ENCODE data around the gene PRPF38B. TPM values are rescaled to one million over a fixed set of nuclear protein-coding genes. Genes with fewer than 3 reads are reported as not detected.

The PRPF38B gene
- total and polyA plus RNA-seq, 4 donors: 9.5 to 20.9 (median 14.3) TPM

GRCh38 chr1:108668777-108669176 is 23.3 kb upstream of the PRPF38B start:
- Histone ChIP-seq H3K9me3 (ENCODE audit: control insufficient read depth in 4 of 4, low read length in 3 of 4) (no peaks in the 10 kb centered on the region), H3K27me3 (ENCODE audit: control insufficient read depth in 4 of 4, insufficient read depth in 4 of 4, low read length in 3 of 4) (no peaks in the 10 kb centered on the region), H3K4me3 (ENCODE audit: low read depth in 1 of 3, low read length in 3 of 3) (no peak overlapping the region), H3K4me1 (ENCODE audit: control insufficient read depth in 4 of 4, insufficient read depth in 4 of 4, low read length in 3 of 4) (no peaks in the 10 kb centered on the region), H3K27ac (ENCODE audit: low read depth in 1 of 2, low read length in 2 of 2) (no peak overlapping the region), H3K9ac (ENCODE audit: low read depth in 1 of 2, low read length in 2 of 2) (no peak overlapping the region), H3K36me3 (ENCODE audit: control insufficient read depth in 4 of 4, insufficient read depth in 3 of 4, low read depth in 1 of 4, low read length in 3 of 4) (no peaks in the 10 kb centered on the region)
- no peak for TF ChIP-seq GABPA (IDR thresholded peaks at IDR 0.05 in 1 of 2, conservative IDR thresholded peaks at IDR 0.05 in 1 of 2)
- no peak for TF ChIP-seq YY1 (IDR thresholded peaks at IDR 0.05)
- no peak for DNase-seq (ENCODE audit: low spot score)

GRCh38 chr1:108669679-108670078 is 22.4 kb upstream of the PRPF38B start:
- WGBS: 73% methylated on average over 7 of the region's 7 CpGs
- TF ChIP-seq ZBTB33 (IDR thresholded peaks at IDR 0.05): no peak
- TF ChIP-seq YY1 (IDR thresholded peaks at IDR 0.05): no peak
- TF ChIP-seq MAX (IDR thresholded peaks at IDR 0.05): no peak
- no peak for TF ChIP-seq RAD21 (IDR thresholded peaks at IDR 0.05)
- no peak for TF ChIP-seq JUND (IDR thresholded peaks at IDR 0.05)
- TF ChIP-seq RXRA (IDR thresholded peaks at IDR 0.05): no peak
- Histone ChIP-seq H3K27me3 (ENCODE audit: control insufficient read depth in 4 of 4, insufficient read depth in 4 of 4, low read length in 3 of 4) (no peaks in the 10 kb centered on the region), H3K9ac (ENCODE audit: low read depth in 1 of 2, low read length in 2 of 2) (no peak overlapping the region), H3K36me3 (ENCODE audit: control insufficient read depth in 4 of 4, insufficient read depth in 3 of 4, low read depth in 1 of 4, low read length in 3 of 4) (no peaks in the 10 kb centered on the region), H3K27ac (ENCODE audit: low read depth in 1 of 2, low read length in 2 of 2) (no peak overlapping the region), H3K9me3 (ENCODE audit: control insufficient read depth in 4 of 4, low read length in 3 of 4) (no peaks in the 10 kb centered on the region), H3K4me3 (ENCODE audit: low read depth in 1 of 3, low read length in 3 of 3) (no peak overlapping the region), H3K4me1 (ENCODE audit: control insufficient read depth in 4 of 4, insufficient read depth in 4 of 4, low read length in 3 of 4) (no peaks in the 10 kb centered on the region)
- no peak for DNase-seq (ENCODE audit: low spot score)

GRCh38 chr1:108670131-108670773 is 21.9 kb upstream of the PRPF38B start:
- Histone ChIP-seq H3K9ac (ENCODE audit: low read depth in 1 of 2, low read length in 2 of 2) (no peak overlapping the region), H3K9me3 (ENCODE audit: control insufficient read depth in 4 of 4, low read length in 3 of 4) (no peaks in the 10 kb centered on the region), H3K36me3 (ENCODE audit: control insufficient read depth in 4 of 4, insufficient read depth in 3 of 4, low read depth in 1 of 4, low read length in 3 of 4) (no peaks in the 10 kb centered on the region), H3K27ac (ENCODE audit: low read depth in 1 of 2, low read length in 2 of 2) (no peak overlapping the region), H3K4me1 (ENCODE audit: control insufficient read depth in 4 of 4, insufficient read depth in 4 of 4, low read length in 3 of 4) (no peaks in the 10 kb centered on the region), H3K27me3 (ENCODE audit: control insufficient read depth in 4 of 4, insufficient read depth in 4 of 4, low read length in 3 of 4) (no peaks in the 10 kb centered on the region), H3K4me3 (ENCODE audit: low read depth in 1 of 3, low read length in 3 of 3) (no peak overlapping the region)
- WGBS: 88% methylated on average over 5 of the region's 5 CpGs
- DNase-seq (ENCODE audit: low spot score): no peak
- TF ChIP-seq SP1 (IDR thresholded peaks at IDR 0.05): no peak
- no peak for TF ChIP-seq NR2F2 (IDR thresholded peaks at IDR 0.05)
- no peak for TF ChIP-seq FOXA2 (IDR thresholded peaks at IDR 0.05)
- no peak for TF ChIP-seq MAX (IDR thresholded peaks at IDR 0.05)
- TF ChIP-seq REST (IDR thresholded peaks at IDR 0.05): no peak
- TF ChIP-seq EGR1 (IDR thresholded peaks at IDR 0.05; ENCODE audit: low read depth in 2 of 2): no peak
- no peak for TF ChIP-seq GABPA (IDR thresholded peaks at IDR 0.05 in 1 of 2, conservative IDR thresholded peaks at IDR 0.05 in 1 of 2)
- TF ChIP-seq ZBTB33 (IDR thresholded peaks at IDR 0.05): no peak
- TF ChIP-seq YY1 (IDR thresholded peaks at IDR 0.05): no peak
- no peak for TF ChIP-seq HNF4A (conservative IDR thresholded peaks at IDR 0.05)
- TF ChIP-seq RXRA (IDR thresholded peaks at IDR 0.05): no peak
- TF ChIP-seq CTCF (IDR thresholded peaks at IDR 0.05; ENCODE audit: low read depth, low read length, missing input control): no peak
- no peak for TF ChIP-seq ATF3 (IDR thresholded peaks at IDR 0.05)
- TF ChIP-seq FOXA1 (IDR thresholded peaks at IDR 0.05): no peak
- TF ChIP-seq RAD21 (IDR thresholded peaks at IDR 0.05): no peak
- no peak for TF ChIP-seq HNF4G (IDR thresholded peaks at IDR 0.05)
- TF ChIP-seq TAF1 (conservative IDR thresholded peaks at IDR 0.05): no peak

All from liver (tissue), 9 donors.